ENCODE measurements around the gene HK1. TPM values are rescaled to one million over a fixed set of nuclear protein-coding genes. Genes with fewer than 3 reads are reported as not detected.

Gene HK1
- total and polyA plus RNA-seq, 12 donors, result 18.4 to 79.3 (median 45.1) TPM

DNA sequence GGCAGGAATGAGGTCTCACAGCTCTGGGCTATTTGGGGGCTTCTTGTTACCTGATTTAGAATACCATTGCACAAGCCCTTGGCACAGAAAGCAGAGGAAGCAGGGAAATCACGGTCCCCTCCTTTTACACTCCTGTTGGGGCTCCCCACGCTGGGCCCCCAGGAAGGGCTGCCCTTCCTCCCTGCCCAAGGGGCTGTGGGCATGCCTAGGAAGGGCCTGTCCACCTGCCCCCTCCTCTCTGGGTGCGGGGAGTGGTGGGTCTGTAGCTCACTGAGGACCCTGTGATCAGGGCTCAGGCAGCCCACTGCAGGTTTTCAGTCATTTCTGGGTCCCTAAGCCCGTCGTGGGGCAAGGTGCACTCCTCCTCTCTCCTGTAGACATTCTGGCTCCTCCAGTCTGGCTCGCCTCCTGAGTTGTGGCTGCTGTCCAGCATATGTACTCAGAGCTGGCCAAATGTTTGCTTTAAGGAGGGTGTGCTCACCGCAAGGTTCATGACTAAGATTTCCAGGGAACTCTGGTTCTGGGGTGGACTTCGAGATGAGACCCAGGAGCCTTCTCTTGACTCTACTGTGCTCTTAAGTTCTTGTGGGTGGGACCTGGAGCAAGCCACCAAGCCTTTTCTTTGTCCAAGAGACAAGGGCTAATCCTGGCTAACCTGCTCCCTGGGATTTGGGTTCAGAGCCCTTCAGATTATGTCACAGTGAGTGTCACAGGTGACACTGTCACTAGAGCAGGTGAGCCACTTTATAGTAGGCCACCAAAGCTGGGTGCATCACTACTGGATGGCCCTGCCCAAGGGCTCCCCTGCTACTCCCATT is 82.4 kb downstream of the HK1 start:
- intact Hi-C loops (cut with DNase I), result no loop called here
- Histone ChIP-seq H3K9me3 (replicated peaks in 1 of 3) (no peaks in the 10 kb centered on the region), H3K4me1 (replicated peaks in 1 of 2) (peaks cover 3 to 13% of the 10 kb centered on the region in 2 donors), H3K36me3 (replicated peaks in 1 of 2) (peaks cover 0 to 20% of the 10 kb centered on the region in 2 donors), H3K27ac (peak overlapping the region in 1 of 5 donors; percentile 40), H3K27me3 (no peaks in the 10 kb centered on the region), H3K4me3 (no peak overlapping the region)
- peak in 4 of 7 donors; percentile 39 to 53 (median 47) for DNase-seq
- WGBS, 4 donors, result 40 to 61% (median 46%) methylated on average over 1 to 8 of the region's 8 CpGs
- TF ChIP-seq POLR2A (IDR thresholded peaks at IDR 0.05) (no peak), CTCF (IDR thresholded peaks at IDR 0.05) (no peak)

DNA sequence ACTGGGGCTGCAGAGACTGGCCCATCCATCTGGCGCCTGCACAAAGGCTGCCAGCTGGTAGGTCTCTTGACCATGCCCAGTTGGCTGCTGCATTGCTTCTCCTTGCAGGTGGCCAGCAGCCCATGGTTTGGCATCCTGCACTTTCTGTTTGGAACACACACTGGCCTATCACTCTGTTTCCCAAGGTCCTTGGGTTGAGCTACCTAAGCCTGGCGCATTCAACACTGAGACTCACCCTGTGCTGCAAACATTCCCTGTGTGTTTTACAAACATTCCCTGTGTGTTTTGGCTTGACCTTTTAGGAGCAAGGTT is 83.0 kb downstream of the HK1 start:
- no peaks in the 10 kb centered on the region for H3K27me3 ChIP-seq
- TF ChIP-seq CTCF (IDR thresholded peaks at IDR 0.05), result no peak
- no peak for TF ChIP-seq POLR2A (IDR thresholded peaks at IDR 0.05)
- 89 to 97% (median 93%) methylated on average over 1 to 2 of the region's 2 CpGs for WGBS, 4 donors
- DNase-seq, result no peak
- peak overlapping the region in 1 of 5 donors; percentile 24 for H3K27ac ChIP-seq
- no peaks in the 10 kb centered on the region for H3K9me3 ChIP-seq (replicated peaks in 1 of 3)
- H3K4me3 ChIP-seq, result no peak overlapping the region
- peaks cover 0 to 24% of the 10 kb centered on the region in 2 donors for H3K36me3 ChIP-seq (replicated peaks in 1 of 2)
- intact Hi-C loops (cut with DNase I), result no loop called here
- H3K4me1 ChIP-seq (replicated peaks in 1 of 2), result peaks cover 3 to 13% of the 10 kb centered on the region in 2 donors

DNA sequence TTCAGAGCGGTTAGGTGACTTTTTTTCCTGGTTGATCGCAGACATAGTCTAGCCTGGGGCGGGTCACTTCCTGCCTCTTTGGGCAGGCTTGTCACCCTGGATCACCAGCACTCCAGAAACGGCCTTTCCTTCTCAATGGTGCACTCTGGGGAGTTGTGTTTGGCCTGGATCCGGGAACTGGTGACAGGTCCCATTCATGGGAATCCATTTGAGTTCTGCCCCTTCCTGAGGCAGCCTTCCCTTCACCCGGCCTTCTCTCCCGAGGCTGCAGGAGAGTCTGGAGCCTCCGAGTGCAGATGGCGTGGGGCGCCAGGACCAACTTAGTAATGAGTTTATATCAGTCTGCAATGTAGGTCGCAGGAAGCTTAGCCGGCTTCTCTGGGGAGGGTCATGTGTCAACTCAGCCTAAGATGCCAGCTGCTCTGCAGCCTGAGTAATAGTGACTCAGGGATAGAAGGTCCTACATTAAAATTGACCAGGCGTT is 84.2 kb downstream of the HK1 start:
- no peaks in the 10 kb centered on the region for H3K9me3 ChIP-seq (replicated peaks in 1 of 3)
- H3K4me3 ChIP-seq, result no peak overlapping the region
- no peaks in the 10 kb centered on the region for H3K27me3 ChIP-seq
- peaks cover 3 to 13% of the 10 kb centered on the region in 2 donors for H3K4me1 ChIP-seq (replicated peaks in 1 of 2)
- DNase-seq, result peak in 6 of 7 donors; percentile 44 to 67 (median 60)
- TF ChIP-seq POLR2A (IDR thresholded peaks at IDR 0.05) (no peak), CTCF (IDR thresholded peaks at IDR 0.05) (no peak)
- peaks cover 0 to 28% of the 10 kb centered on the region in 2 donors for H3K36me3 ChIP-seq (replicated peaks in 1 of 2)
- peak overlapping the region in 2 of 5 donors; percentile 7 to 11 for H3K27ac ChIP-seq
- intact Hi-C loops (cut with DNase I), result no loop called here
- WGBS, 4 donors, result 59 to 78% (median 64%) methylated on average over 8 to 13 of the region's 13 CpGs

GRCh38 chr10:69363666-69364065 is 85.4 kb downstream of the HK1 start:
- Histone ChIP-seq H3K9me3 (replicated peaks in 1 of 3) (no peaks in the 10 kb centered on the region), H3K4me1 (replicated peaks in 1 of 2) (peaks cover 3 to 13% of the 10 kb centered on the region in 2 donors), H3K4me3 (no peak overlapping the region), H3K27me3 (no peaks in the 10 kb centered on the region), H3K36me3 (replicated peaks in 1 of 2) (peaks cover 0 to 39% of the 10 kb centered on the region in 2 donors), H3K27ac (no peak overlapping the region)
- WGBS, 4 donors, result 82 to 97% (median 93%) methylated on average over 5 of the region's 5 CpGs
- intact Hi-C loops (cut with DNase I), result no loop called here
- TF ChIP-seq POLR2A (IDR thresholded peaks at IDR 0.05), result no peak
- TF ChIP-seq CTCF (IDR thresholded peaks at IDR 0.05), result no peak
- DNase-seq, result no peak

Data from adrenal gland (tissue), 12 donors.